Ovary (tissue), 3 donors: Measurements from ENCODE around the gene FYB2.

Experiments
- EP300 ChIP-seq: sonication (generic); formaldehyde crosslinking; IDR thresholded peaks from one replicate; pipeline ENCODE4 v1.6.1; 2017; ENCODE audit warnings: antibody characterized with exemption
- POLR2A ChIP-seq: fragments of 450-650 bp; IDR thresholded peaks from one replicate; pipeline ENCODE4 v1.6.1; 2017; ENCODE audit warnings: antibody characterized with exemption, mild to moderate bottlenecking, moderate library complexity
- TF ChIP-seq, protein P1 (sequence below), 3 donors: fragments of 450-650 bp in 2 of 3; fragments of 200-600 bp in 1 of 3; IDR thresholded peaks; one replicate each; pipeline versions ENCODE4 v1.5.1 to v1.8.0; 2016 to 2022; ENCODE audit warnings: antibody characterized with exemption in 3 of 3, mild to moderate bottlenecking in 1 of 3
- donor health status: DM: no; HTN: no; CAD: no.

DNA sequence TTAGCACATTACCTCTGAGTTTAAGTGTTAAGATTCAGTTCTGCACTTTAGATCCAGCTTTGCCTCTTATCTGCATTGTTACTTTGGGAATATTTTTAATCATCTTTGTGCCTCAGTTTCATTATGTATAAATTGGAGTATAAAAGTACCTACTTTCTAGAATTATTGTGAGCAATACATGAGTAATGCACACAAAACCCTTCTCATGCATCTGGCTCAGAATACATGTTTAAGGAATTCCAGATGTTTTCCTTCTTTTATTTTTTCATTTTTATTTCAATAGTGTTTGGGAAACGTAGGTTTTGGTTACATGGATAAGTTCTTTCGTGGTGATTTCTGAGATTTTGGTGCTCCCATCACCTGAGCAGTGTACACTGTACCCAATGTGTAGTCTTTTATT is 49.6 kb upstream of the FYB2 start:
- TF ChIP-seq POLR2A (no peak), EP300 (no peak)
- TF ChIP-seq, protein P1, sequence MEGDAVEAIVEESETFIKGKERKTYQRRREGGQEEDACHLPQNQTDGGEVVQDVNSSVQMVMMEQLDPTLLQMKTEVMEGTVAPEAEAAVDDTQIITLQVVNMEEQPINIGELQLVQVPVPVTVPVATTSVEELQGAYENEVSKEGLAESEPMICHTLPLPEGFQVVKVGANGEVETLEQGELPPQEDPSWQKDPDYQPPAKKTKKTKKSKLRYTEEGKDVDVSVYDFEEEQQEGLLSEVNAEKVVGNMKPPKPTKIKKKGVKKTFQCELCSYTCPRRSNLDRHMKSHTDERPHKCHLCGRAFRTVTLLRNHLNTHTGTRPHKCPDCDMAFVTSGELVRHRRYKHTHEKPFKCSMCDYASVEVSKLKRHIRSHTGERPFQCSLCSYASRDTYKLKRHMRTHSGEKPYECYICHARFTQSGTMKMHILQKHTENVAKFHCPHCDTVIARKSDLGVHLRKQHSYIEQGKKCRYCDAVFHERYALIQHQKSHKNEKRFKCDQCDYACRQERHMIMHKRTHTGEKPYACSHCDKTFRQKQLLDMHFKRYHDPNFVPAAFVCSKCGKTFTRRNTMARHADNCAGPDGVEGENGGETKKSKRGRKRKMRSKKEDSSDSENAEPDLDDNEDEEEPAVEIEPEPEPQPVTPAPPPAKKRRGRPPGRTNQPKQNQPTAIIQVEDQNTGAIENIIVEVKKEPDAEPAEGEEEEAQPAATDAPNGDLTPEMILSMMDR (IDR thresholded peaks at IDR 0.05), result no peak
